GM21529 (cell line): Measurements from ENCODE around the gene MYPN.
"Not testable (repeated sequence)": the region's sequence is repeated elsewhere in the genome, so short reads cannot be mapped to it uniquely, and the experiment has no call there.

Source experiments
- ATAC-seq: cut with Tn5 transposase; IDR thresholded peaks from one replicate; pipeline ENCODE4 v1.9.1; 2021; ENCODE audit not compliant: unreplicated experiment

The MYPN gene

GRCh38 chr10:68223535-68224165 lies 114.4 kb downstream of the MYPN start:
- ATAC-seq: no peak

- ATAC-seq: no peak
Observed at GRCh38 chr10:68224810-68225209, 115.5 kb downstream of the MYPN start.

- ATAC-seq: no peak
Observed at GRCh38 chr10:68230268-68230667, 121.0 kb downstream of the MYPN start.

DNA sequence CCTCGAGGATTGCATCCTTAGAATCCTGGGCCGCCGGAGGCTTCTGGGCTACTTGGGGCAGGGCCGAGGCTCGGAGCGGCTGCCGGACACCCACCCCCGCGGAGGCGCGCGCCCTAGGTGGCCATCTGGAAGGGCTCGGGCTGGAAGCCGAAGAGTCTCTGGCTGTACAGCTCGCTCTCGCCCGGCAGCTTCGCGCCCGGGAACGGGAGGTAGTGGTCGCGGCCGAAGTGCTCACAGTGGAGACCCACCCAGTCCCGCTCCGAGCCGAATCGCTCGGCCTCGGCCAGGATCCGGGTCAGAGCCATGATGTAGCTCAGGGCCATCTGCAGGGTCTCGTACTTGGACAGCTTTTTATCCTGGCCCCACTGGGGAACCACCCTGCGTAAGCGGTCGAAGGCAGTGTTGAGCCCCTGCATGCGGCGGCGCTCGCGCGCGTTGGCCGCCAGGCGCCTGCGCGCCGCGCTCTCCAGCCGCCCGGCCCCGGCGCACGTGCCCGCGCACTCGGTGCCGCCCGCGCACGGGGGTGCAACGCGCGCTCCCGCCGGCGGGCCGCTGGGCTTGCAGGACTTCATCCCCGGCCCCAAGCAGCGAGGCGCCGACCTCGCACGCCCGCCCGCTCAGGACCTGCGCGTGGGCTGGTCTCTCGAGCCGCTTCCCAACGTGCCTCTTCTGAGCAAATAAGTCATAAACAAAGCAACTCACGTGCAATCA lies 122.0 kb downstream of the MYPN start:
- peak; percentile 94 for ATAC-seq

GRCh38 chr10:68231817-68232251 lies 122.5 kb downstream of the MYPN start, which contains the start of gene ATOH7:
Gene ATOH7, minus strand, starts transcription at chr10:68232113. Its CDS starts 436 bp downstream, at chr10:68231677.
- ATAC-seq: no peak

- ATAC-seq: no peak
Observed at GRCh38 chr10:68233046-68233445, 123.8 kb downstream of the MYPN start.

- ATAC-seq: no peak
Observed at GRCh38 chr10:68235111-68235510, 125.8 kb downstream of the MYPN start.

DNA sequence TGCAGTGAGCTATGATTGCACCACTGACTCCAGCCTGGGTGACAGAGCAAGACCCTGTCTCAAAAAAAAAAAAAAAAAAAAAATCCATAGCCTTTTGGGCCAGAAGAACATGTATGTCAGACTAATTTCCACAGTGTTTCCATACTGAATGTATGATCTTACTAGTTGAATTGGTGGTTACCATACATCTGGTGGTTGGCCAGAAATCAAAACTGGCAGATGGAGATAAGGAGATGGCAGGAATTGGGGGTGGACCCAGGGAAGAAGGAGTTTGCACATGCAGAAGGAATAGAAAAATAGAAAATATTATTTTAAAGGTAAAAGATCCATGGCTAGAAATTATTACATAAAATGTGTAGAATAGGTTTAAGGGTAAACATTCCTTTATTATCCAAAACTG lies 126.3 kb downstream of the MYPN start:
- no peak for ATAC-seq

GRCh38 chr10:68237173-68237572 lies 127.9 kb downstream of the MYPN start:
- ATAC-seq: no peak

- no peak for ATAC-seq
Observed at GRCh38 chr10:68238371-68238770, 129.1 kb downstream of the MYPN start.

GRCh38 chr10:68239069-68239468 lies 129.8 kb downstream of the MYPN start:
- no peak for ATAC-seq

- no peak for ATAC-seq
Observed at GRCh38 chr10:68239596-68240150, 130.4 kb downstream of the MYPN start.

DNA sequence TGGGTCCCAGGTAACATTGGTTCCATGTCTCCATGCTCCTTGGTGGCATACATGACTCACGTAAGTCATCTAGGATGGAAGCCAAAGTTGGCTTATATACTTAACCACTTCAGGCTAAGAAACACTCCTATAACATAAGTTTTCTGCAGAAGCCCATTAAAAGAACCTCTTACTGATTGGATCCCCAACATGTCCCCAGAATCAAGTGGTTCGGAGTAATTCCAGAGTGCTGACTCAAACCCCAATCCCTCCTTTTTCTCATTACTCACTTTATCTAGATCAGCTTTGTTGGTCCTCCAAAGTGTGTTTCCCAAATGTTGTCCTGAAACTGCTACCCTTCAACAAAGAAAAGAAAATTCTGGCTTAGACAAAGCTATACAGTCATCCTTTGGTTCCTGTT lies 132.8 kb downstream of the MYPN start:
- ATAC-seq: no peak

DNA sequence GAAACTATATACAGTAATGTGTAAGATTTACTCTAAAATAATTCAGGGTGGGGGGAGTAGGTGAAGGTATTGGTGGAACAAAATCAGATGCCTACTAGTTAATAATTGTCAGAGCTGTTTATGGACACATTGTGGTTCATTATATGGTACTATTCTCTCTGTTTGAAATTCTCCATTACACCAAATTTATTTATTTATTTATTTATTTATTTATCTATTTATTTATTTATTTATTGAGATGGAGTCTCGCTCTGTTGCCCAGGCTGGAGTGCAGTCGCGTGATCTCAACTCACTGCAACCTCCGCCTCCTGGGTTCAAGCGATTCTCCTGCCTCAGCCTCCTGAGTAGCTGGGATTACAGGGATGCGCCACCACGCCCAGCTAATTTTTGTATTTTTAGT lies 137.1 kb downstream of the MYPN start:
- ATAC-seq: not testable (repeated sequence)

- no peak for ATAC-seq
Observed at GRCh38 chr10:68247931-68248330, 138.6 kb downstream of the MYPN start.

DNA sequence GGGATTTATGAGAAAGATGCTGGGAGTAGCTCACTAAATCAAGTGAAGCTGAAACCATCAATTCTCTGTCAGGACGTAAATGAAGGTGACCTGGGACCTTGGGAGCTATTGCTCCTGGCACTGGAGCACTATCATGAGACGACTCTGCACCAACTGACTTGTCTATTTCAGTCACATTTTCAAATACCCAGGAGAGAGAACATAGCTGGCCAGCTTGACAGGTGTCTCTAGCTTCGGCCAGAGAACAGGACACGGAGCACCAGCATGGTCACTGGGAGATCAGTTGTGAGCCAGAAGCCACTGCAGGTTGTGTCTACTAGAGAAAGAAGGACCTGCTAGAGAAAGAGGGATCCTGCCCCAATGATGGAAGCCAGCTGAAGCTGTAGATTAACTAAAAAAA lies 140.0 kb downstream of the MYPN start:
- no peak for ATAC-seq

DNA sequence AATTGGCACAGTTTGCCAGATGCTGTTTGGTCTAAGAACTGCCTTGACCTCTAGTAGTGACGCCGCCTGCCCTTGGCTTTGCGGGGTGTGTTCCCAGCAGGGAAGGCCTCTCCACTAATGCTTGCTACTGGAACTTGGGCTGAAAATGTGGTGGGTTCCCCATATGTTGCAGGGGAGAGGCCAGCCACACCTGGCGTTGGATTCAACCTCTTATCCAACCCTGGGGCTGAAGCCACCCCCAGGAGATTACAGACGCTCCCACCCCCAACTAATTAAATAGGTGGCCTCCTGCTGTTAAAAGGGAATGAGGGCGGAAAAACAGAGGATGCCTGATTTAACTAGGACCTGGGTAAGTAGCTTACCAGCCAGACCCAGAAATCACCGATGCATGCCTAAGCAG lies 141.9 kb downstream of the MYPN start:
- no peak for ATAC-seq

GRCh38 chr10:68251625-68252495 lies 142.6 kb downstream of the MYPN start:
- peak; percentile 63 for ATAC-seq

DNA sequence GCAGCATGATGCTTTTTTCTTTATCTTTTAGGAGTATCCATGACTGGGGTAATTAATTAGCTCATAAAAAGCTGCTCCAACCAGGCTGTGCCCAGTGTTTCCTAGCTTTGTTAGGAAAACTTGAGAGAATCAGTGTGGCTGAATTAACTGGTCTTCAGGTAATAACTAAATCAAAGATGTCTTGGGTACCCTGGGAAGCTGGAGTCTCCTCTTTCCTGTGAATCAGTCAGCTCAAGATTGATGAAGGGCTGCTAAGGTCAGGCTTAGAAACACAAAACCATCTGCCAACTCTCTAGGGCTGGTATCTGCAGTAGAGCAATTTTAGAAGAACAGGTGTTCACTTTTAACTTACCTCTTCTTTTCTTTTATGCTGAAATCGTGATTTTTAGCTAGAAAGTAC lies 144.1 kb downstream of the MYPN start:
- ATAC-seq: no peak

DNA sequence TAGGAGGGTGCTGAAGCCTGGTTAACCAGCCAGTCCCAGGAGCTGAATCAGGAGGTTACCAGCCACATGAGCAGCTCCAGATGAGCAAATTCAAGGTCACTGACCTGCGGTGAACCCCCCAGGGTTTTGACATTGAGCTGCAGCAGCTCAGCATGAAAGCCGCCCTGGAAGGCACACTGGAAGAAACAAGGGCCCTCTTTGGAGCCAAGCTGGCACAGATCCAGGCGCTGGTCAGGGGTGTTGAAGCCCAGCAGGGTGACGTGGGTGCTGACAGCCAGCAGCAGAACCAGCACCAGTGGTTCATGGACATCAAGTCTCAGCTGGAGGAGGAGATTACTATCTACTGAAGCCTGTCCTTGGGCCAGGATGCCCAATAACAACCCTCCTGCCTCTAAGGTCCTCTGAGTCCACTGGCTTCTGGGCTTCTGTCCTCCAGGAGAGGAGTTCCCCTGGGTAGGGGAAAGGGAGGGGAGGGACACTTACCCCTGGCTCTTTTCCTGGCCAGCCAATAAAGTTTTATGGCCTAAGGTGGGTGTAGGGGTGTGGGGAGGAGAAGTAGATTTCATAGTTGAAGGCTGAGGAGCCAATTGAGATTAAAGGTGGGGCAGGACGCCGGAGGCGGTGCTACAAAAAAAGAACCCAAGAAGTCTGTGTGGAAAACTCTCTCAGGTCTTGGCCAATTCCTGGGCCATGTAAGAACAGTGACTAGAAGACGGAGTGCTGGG lies 152.0 kb downstream of the MYPN start:
- ATAC-seq: no peak
